Measurements from ENCODE around the gene GJA9.
"Not testable (repeated sequence)": the region's sequence is repeated elsewhere in the genome, so short reads cannot be mapped to it uniquely, and the experiment has no call there.

Gene GJA9

GRCh38 chr1:38867208-38867607, 14.2 kb downstream of the GJA9 start:
- Histone ChIP-seq H3K36me3 (ENCODE audit: insufficient read depth, low read length) (peaks cover 13% of the 10 kb centered on the region), H3K4me3 (ENCODE audit: low read length) (no peak overlapping the region), H3K27me3 (ENCODE audit: insufficient read depth, low read length) (no peaks in the 10 kb centered on the region), H3K4me1 (ENCODE audit: insufficient read depth, low read length) (peaks cover 12% of the 10 kb centered on the region), H2AFZ (ENCODE audit: low read depth, low read length) (no peak overlapping the region), H3K9me3 (ENCODE audit: low read length) (no peaks in the 10 kb centered on the region)

GRCh38 chr1:38865112-38865715, 16.2 kb downstream of the GJA9 start:
- Histone ChIP-seq H3K9me3 (ENCODE audit: low read length) (no peaks in the 10 kb centered on the region), H3K27me3 (ENCODE audit: insufficient read depth, low read length) (no peaks in the 10 kb centered on the region), H3K4me3 (ENCODE audit: low read length) (no peak overlapping the region), H2AFZ (ENCODE audit: low read depth, low read length) (no peak overlapping the region), H3K36me3 (ENCODE audit: insufficient read depth, low read length) (peaks cover 13% of the 10 kb centered on the region), H3K4me1 (ENCODE audit: insufficient read depth, low read length) (peaks cover 12% of the 10 kb centered on the region)

- H3K36me3 ChIP-seq (ENCODE audit: insufficient read depth, low read length) = peaks cover 17% of the 10 kb centered on the region
- H3K9me3 ChIP-seq (ENCODE audit: low read length) = no peaks in the 10 kb centered on the region
- H3K4me1 ChIP-seq (ENCODE audit: insufficient read depth, low read length) = peaks cover 23% of the 10 kb centered on the region
- peak overlapping the region; percentile 90 for H3K4me3 ChIP-seq (ENCODE audit: low read length)
- no peaks in the 10 kb centered on the region for H3K27me3 ChIP-seq (ENCODE audit: insufficient read depth, low read length)
- peak overlapping the region; percentile 78 for H2AFZ ChIP-seq (ENCODE audit: low read depth, low read length)
Observed at GRCh38 chr1:38860454-38860795, 21.0 kb downstream of the GJA9 start.

- no peaks in the 10 kb centered on the region for H3K9me3 ChIP-seq (ENCODE audit: low read length)
- H3K4me3 ChIP-seq (ENCODE audit: low read length) = peak within 1 kb of the TSS; percentile 90
- H2AFZ ChIP-seq (ENCODE audit: low read depth, low read length) = peak within 1 kb of the TSS; percentile 78
- H3K36me3 ChIP-seq (ENCODE audit: insufficient read depth, low read length) = peaks cover 19% of the 10 kb centered on the region
- H3K27me3 ChIP-seq (ENCODE audit: insufficient read depth, low read length) = no peaks in the 10 kb centered on the region
- peaks cover 23% of the 10 kb centered on the region for H3K4me1 ChIP-seq (ENCODE audit: insufficient read depth, low read length)
Observed at GRCh38 chr1:38859561-38860453, 21.6 kb downstream of the GJA9 start, which contains the start of gene RRAGC. TSS of gene RRAGC (minus strand) at chr1:38859772. CDS start at chr1:38859646, 126 bp downstream.

- H3K4me1 ChIP-seq (ENCODE audit: insufficient read depth, low read length) = peaks cover 21% of the 10 kb centered on the region
- peak overlapping the region; percentile 90 for H3K4me3 ChIP-seq (ENCODE audit: low read length)
- H3K36me3 ChIP-seq (ENCODE audit: insufficient read depth, low read length) = peaks cover 25% of the 10 kb centered on the region
- H2AFZ ChIP-seq (ENCODE audit: low read depth, low read length) = no peak overlapping the region
- H3K9me3 ChIP-seq (ENCODE audit: low read length) = no peaks in the 10 kb centered on the region
- H3K27me3 ChIP-seq (ENCODE audit: insufficient read depth, low read length) = no peaks in the 10 kb centered on the region
Observed at GRCh38 chr1:38858833-38859560, 22.4 kb downstream of the GJA9 start.

GRCh38 chr1:38852780-38853179, 28.6 kb downstream of the GJA9 start:
- no peaks in the 10 kb centered on the region for H3K9me3 ChIP-seq (ENCODE audit: low read length)
- no peaks in the 10 kb centered on the region for H3K27me3 ChIP-seq (ENCODE audit: insufficient read depth, low read length)
- H3K4me3 ChIP-seq (ENCODE audit: low read length) = no peak overlapping the region
- H3K36me3 ChIP-seq (ENCODE audit: insufficient read depth, low read length) = peaks cover 64% of the 10 kb centered on the region
- no peak overlapping the region for H2AFZ ChIP-seq (ENCODE audit: low read depth, low read length)
- H3K4me1 ChIP-seq (ENCODE audit: insufficient read depth, low read length) = peaks cover 2% of the 10 kb centered on the region

GRCh38 chr1:38848071-38848470, 33.3 kb downstream of the GJA9 start:
- Histone ChIP-seq H3K4me3 (ENCODE audit: low read length) (no peak overlapping the region), H3K9me3 (ENCODE audit: low read length) (no peaks in the 10 kb centered on the region), H3K4me1 (ENCODE audit: insufficient read depth, low read length) (no peaks in the 10 kb centered on the region), H3K36me3 (ENCODE audit: insufficient read depth, low read length) (peaks cover 70% of the 10 kb centered on the region), H3K27me3 (ENCODE audit: insufficient read depth, low read length) (no peaks in the 10 kb centered on the region), H2AFZ (ENCODE audit: low read depth, low read length) (no peak overlapping the region)

- Histone ChIP-seq H3K4me3 (ENCODE audit: low read length) (no peak overlapping the region), H3K27me3 (ENCODE audit: insufficient read depth, low read length) (no peaks in the 10 kb centered on the region), H3K9me3 (ENCODE audit: low read length) (no peaks in the 10 kb centered on the region), H3K4me1 (ENCODE audit: insufficient read depth, low read length) (no peaks in the 10 kb centered on the region), H2AFZ (ENCODE audit: low read depth, low read length) (no peak overlapping the region), H3K36me3 (ENCODE audit: insufficient read depth, low read length) (peaks cover 64% of the 10 kb centered on the region)
Observed at GRCh38 chr1:38846210-38846609, 35.2 kb downstream of the GJA9 start.

GRCh38 chr1:38845088-38845487, 36.3 kb downstream of the GJA9 start:
- H3K36me3 ChIP-seq (ENCODE audit: insufficient read depth, low read length) = peaks cover 60% of the 10 kb centered on the region
- not testable (repeated sequence) for H2AFZ ChIP-seq (ENCODE audit: low read depth, low read length); H3K4me3 ChIP-seq (ENCODE audit: low read length); H3K27me3 ChIP-seq (ENCODE audit: insufficient read depth, low read length); H3K4me1 ChIP-seq (ENCODE audit: insufficient read depth, low read length); H3K9me3 ChIP-seq (ENCODE audit: low read length)

GRCh38 chr1:38840281-38840680, 41.1 kb downstream of the GJA9 start:
- H3K27me3 ChIP-seq (ENCODE audit: insufficient read depth, low read length) = no peaks in the 10 kb centered on the region
- H3K4me1 ChIP-seq (ENCODE audit: insufficient read depth, low read length) = no peaks in the 10 kb centered on the region
- peaks cover 47% of the 10 kb centered on the region for H3K36me3 ChIP-seq (ENCODE audit: insufficient read depth, low read length)
- H3K4me3 ChIP-seq (ENCODE audit: low read length) = no peak overlapping the region
- no peaks in the 10 kb centered on the region for H3K9me3 ChIP-seq (ENCODE audit: low read length)
- no peak overlapping the region for H2AFZ ChIP-seq (ENCODE audit: low read depth, low read length)

- Histone ChIP-seq H3K9me3 (ENCODE audit: low read length) (no peaks in the 10 kb centered on the region), H2AFZ (ENCODE audit: low read depth, low read length) (no peak overlapping the region), H3K27me3 (ENCODE audit: insufficient read depth, low read length) (no peaks in the 10 kb centered on the region), H3K36me3 (ENCODE audit: insufficient read depth, low read length) (peaks cover 40% of the 10 kb centered on the region), H3K4me3 (ENCODE audit: low read length) (no peak overlapping the region), H3K4me1 (ENCODE audit: insufficient read depth, low read length) (no peaks in the 10 kb centered on the region)
Observed at GRCh38 chr1:38839363-38839762, 42.0 kb downstream of the GJA9 start.

GRCh38 chr1:38836316-38836715, 45.1 kb downstream of the GJA9 start:
- H2AFZ ChIP-seq (ENCODE audit: low read depth, low read length); H3K9me3 ChIP-seq (ENCODE audit: low read length); H3K4me1 ChIP-seq (ENCODE audit: insufficient read depth, low read length); H3K27me3 ChIP-seq (ENCODE audit: insufficient read depth, low read length); H3K4me3 ChIP-seq (ENCODE audit: low read length): not testable (repeated sequence)
- peaks cover 20% of the 10 kb centered on the region for H3K36me3 ChIP-seq (ENCODE audit: insufficient read depth, low read length)
